HEK293 (cell line): ENCODE results near the gene NDOR1.

Experiments used
- GLIS1 ChIP-seq: fragments of 450-650 bp; formaldehyde crosslinking; IDR thresholded peaks from 2 replicates; pipeline ENCODE4 v1.5.1; 2016; ENCODE audit warnings: missing biosample characterization, missing genetic modification characterization
- KLF8 ChIP-seq: fragments of 450-650 bp; formaldehyde crosslinking; IDR thresholded peaks from 2 replicates; pipeline ENCODE4 v1.5.1; 2016; ENCODE audit warnings: missing biosample characterization, missing genetic modification characterization
- MZF1 ChIP-seq: fragments of 450-650 bp; formaldehyde crosslinking; IDR thresholded peaks from 2 replicates; pipeline ENCODE4 v1.5.1; 2017; ENCODE audit warnings: missing biosample characterization, missing genetic modification characterization, borderline replicate concordance
- OVOL3 ChIP-seq: fragments of 450-650 bp; formaldehyde crosslinking; IDR thresholded peaks from 2 replicates; pipeline ENCODE4 v1.5.1; 2016; ENCODE audit warnings: missing biosample characterization, missing genetic modification characterization
- SCRT2 ChIP-seq: fragments of 450-650 bp; formaldehyde crosslinking; IDR thresholded peaks from 2 replicates; pipeline ENCODE4 v1.5.1; 2016; ENCODE audit warnings: missing biosample characterization, missing genetic modification characterization
- ZBTB20 ChIP-seq: fragments of 450-650 bp; formaldehyde crosslinking; IDR thresholded peaks from 2 replicates; pipeline ENCODE4 v1.5.1; 2016; ENCODE audit warnings: missing biosample characterization, missing genetic modification characterization
- ZBTB7A ChIP-seq: fragments of 450-650 bp; formaldehyde crosslinking; IDR thresholded peaks from 2 replicates; pipeline ENCODE4 v1.5.1; 2016; ENCODE audit warnings: low read depth, missing biosample characterization, missing genetic modification characterization
- ZFP69B ChIP-seq: fragments of 450-650 bp; formaldehyde crosslinking; IDR thresholded peaks from 2 replicates; pipeline ENCODE4 v1.5.1; 2016; ENCODE audit warnings: missing biosample characterization, missing genetic modification characterization
- ZNF239 ChIP-seq: fragments of 450-650 bp; formaldehyde crosslinking; IDR thresholded peaks from 2 replicates; pipeline ENCODE4 v1.5.1; 2016; ENCODE audit warnings: missing biosample characterization, missing genetic modification characterization
- ZNF366 ChIP-seq: fragments of 450-650 bp; formaldehyde crosslinking; conservative IDR thresholded peaks from 2 replicates; pipeline ENCODE4 v1.5.1; 2016; ENCODE audit warnings: missing biosample characterization, missing genetic modification characterization
- ZNF580 ChIP-seq: fragments of 450-650 bp; formaldehyde crosslinking; IDR thresholded peaks from 2 replicates; pipeline ENCODE4 v1.5.1; 2016; ENCODE audit warnings: missing biosample characterization, missing genetic modification characterization
- ZNF610 ChIP-seq: fragments of 450-650 bp; formaldehyde crosslinking; IDR thresholded peaks from 2 replicates; pipeline ENCODE4 v1.5.1; 2016; ENCODE audit warnings: missing biosample characterization, missing genetic modification characterization, borderline replicate concordance
- ZNF76 ChIP-seq: fragments of 450-650 bp; formaldehyde crosslinking; IDR thresholded peaks from 2 replicates; pipeline ENCODE4; 2016; ENCODE audit warnings: low read depth, missing biosample characterization, missing genetic modification characterization, borderline replicate concordance
- ZNF830 ChIP-seq: fragments of 450-650 bp; IDR thresholded peaks from 2 replicates; pipeline ENCODE4 v1.5.0; 2018; ENCODE audit warnings: missing biosample characterization, missing genetic modification characterization, low read depth, mild to moderate bottlenecking, moderate library complexity
- ZSCAN30 ChIP-seq: fragments of 450-650 bp; IDR thresholded peaks from 2 replicates; pipeline ENCODE4 v1.5.1; 2018; ENCODE audit warnings: missing biosample characterization, mild to moderate bottlenecking, missing genetic modification characterization, moderate library complexity
- TF ChIP-seq, protein P1 (sequence below): fragments of 450-650 bp; formaldehyde crosslinking; IDR thresholded peaks from 2 replicates; pipeline ENCODE4 v1.5.1; 2016; ENCODE audit warnings: missing biosample characterization, missing genetic modification characterization, borderline replicate concordance
- TF ChIP-seq, protein P2 (sequence below): fragments of 450-650 bp; formaldehyde crosslinking; IDR thresholded peaks from 2 replicates; pipeline ENCODE4 v1.5.1; 2016; ENCODE audit warnings: missing biosample characterization, missing genetic modification characterization
- TF ChIP-seq, protein P3 (sequence below): sonication (generic); formaldehyde crosslinking; IDR thresholded peaks from 2 replicates; pipeline ENCODE4 v1.8.1; 2022; ENCODE audit warnings: mild to moderate bottlenecking, moderate library complexity, missing genetic modification reagents
- TF ChIP-seq, protein P4 (sequence below): fragments of 450-650 bp; formaldehyde crosslinking; conservative IDR thresholded peaks from 2 replicates; pipeline ENCODE4 v1.5.1; 2016; ENCODE audit warnings: low read depth, missing biosample characterization, missing genetic modification characterization
- TF ChIP-seq, protein P5 (sequence below): fragments of 450-650 bp; formaldehyde crosslinking; IDR thresholded peaks from 2 replicates; pipeline ENCODE4 v1.5.1; 2017; ENCODE audit warnings: missing biosample characterization, mild to moderate bottlenecking, missing genetic modification characterization, moderate library complexity
- TF ChIP-seq, protein P6 (sequence below): fragments of 450-650 bp; formaldehyde crosslinking; IDR thresholded peaks from 2 replicates; pipeline ENCODE4 v1.5.1; 2016; ENCODE audit warnings: missing biosample characterization, missing genetic modification characterization

Gene NDOR1

DNA sequence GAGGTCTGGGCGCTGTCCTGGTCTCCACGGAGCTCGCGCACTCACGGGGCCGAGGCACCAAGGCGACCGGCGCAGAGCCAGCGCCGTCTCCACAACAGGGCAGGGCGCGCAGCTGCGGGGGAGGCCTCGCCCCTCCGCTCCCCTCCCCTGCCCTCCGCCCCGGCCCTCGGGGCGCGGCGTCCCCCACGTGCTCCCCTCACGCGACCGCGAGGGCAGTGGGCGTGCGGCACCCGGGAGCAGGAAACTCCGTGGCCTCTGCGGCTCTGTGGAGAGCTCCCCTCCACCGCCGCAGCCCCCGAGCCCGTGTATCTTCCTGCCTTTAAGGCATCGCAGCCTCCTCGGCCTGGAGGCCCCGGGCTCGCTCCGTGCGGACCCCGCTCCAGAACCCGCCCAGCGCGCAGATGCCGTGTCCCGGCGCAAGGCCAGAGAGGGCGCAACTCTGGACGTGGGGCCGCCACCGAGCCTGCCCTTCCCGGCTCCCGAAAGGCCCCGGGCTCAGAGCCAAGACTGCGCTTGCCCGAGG lies 34.9 kb downstream of the NDOR1 start (continued):
- TF ChIP-seq, protein P1, sequence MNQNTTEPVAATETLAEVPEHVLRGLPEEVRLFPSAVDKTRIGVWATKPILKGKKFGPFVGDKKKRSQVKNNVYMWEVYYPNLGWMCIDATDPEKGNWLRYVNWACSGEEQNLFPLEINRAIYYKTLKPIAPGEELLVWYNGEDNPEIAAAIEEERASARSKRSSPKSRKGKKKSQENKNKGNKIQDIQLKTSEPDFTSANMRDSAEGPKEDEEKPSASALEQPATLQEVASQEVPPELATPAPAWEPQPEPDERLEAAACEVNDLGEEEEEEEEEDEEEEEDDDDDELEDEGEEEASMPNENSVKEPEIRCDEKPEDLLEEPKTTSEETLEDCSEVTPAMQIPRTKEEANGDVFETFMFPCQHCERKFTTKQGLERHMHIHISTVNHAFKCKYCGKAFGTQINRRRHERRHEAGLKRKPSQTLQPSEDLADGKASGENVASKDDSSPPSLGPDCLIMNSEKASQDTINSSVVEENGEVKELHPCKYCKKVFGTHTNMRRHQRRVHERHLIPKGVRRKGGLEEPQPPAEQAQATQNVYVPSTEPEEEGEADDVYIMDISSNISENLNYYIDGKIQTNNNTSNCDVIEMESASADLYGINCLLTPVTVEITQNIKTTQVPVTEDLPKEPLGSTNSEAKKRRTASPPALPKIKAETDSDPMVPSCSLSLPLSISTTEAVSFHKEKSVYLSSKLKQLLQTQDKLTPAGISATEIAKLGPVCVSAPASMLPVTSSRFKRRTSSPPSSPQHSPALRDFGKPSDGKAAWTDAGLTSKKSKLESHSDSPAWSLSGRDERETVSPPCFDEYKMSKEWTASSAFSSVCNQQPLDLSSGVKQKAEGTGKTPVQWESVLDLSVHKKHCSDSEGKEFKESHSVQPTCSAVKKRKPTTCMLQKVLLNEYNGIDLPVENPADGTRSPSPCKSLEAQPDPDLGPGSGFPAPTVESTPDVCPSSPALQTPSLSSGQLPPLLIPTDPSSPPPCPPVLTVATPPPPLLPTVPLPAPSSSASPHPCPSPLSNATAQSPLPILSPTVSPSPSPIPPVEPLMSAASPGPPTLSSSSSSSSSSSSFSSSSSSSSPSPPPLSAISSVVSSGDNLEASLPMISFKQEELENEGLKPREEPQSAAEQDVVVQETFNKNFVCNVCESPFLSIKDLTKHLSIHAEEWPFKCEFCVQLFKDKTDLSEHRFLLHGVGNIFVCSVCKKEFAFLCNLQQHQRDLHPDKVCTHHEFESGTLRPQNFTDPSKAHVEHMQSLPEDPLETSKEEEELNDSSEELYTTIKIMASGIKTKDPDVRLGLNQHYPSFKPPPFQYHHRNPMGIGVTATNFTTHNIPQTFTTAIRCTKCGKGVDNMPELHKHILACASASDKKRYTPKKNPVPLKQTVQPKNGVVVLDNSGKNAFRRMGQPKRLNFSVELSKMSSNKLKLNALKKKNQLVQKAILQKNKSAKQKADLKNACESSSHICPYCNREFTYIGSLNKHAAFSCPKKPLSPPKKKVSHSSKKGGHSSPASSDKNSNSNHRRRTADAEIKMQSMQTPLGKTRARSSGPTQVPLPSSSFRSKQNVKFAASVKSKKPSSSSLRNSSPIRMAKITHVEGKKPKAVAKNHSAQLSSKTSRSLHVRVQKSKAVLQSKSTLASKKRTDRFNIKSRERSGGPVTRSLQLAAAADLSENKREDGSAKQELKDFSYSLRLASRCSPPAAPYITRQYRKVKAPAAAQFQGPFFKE (tag by site-specific recombination), result no peak
- peak; percentile 84; the same call in 1 of the 2 replicates for TF ChIP-seq ZNF76 (tag by site-specific recombination)
- TF ChIP-seq, protein P2, sequence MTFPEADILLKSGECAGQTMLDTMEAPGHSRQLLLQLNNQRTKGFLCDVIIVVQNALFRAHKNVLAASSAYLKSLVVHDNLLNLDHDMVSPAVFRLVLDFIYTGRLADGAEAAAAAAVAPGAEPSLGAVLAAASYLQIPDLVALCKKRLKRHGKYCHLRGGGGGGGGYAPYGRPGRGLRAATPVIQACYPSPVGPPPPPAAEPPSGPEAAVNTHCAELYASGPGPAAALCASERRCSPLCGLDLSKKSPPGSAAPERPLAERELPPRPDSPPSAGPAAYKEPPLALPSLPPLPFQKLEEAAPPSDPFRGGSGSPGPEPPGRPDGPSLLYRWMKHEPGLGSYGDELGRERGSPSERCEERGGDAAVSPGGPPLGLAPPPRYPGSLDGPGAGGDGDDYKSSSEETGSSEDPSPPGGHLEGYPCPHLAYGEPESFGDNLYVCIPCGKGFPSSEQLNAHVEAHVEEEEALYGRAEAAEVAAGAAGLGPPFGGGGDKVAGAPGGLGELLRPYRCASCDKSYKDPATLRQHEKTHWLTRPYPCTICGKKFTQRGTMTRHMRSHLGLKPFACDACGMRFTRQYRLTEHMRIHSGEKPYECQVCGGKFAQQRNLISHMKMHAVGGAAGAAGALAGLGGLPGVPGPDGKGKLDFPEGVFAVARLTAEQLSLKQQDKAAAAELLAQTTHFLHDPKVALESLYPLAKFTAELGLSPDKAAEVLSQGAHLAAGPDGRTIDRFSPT (tag by site-specific recombination), result peak; percentile 79; the same call in 1 of the 2 replicates
- TF ChIP-seq, protein P3, sequence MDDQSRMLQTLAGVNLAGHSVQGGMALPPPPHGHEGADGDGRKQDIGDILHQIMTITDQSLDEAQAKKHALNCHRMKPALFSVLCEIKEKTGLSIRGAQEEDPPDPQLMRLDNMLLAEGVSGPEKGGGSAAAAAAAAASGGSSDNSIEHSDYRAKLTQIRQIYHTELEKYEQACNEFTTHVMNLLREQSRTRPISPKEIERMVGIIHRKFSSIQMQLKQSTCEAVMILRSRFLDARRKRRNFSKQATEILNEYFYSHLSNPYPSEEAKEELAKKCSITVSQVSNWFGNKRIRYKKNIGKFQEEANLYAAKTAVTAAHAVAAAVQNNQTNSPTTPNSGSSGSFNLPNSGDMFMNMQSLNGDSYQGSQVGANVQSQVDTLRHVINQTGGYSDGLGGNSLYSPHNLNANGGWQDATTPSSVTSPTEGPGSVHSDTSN, result no peak
- peak; percentile 64; the same call in 1 of the 2 replicates for TF ChIP-seq MZF1 (tag by site-specific recombination)
- 0 out of 2 replicates have a peak, but pooled peaks have one; percentile 44 for TF ChIP-seq OVOL3 (tag by site-specific recombination)
- TF ChIP-seq ZBTB20 (tag by site-specific recombination), result peak; percentile 97
- TF ChIP-seq KLF8 (tag by site-specific recombination), result peak; percentile 99
- TF ChIP-seq, protein P4, sequence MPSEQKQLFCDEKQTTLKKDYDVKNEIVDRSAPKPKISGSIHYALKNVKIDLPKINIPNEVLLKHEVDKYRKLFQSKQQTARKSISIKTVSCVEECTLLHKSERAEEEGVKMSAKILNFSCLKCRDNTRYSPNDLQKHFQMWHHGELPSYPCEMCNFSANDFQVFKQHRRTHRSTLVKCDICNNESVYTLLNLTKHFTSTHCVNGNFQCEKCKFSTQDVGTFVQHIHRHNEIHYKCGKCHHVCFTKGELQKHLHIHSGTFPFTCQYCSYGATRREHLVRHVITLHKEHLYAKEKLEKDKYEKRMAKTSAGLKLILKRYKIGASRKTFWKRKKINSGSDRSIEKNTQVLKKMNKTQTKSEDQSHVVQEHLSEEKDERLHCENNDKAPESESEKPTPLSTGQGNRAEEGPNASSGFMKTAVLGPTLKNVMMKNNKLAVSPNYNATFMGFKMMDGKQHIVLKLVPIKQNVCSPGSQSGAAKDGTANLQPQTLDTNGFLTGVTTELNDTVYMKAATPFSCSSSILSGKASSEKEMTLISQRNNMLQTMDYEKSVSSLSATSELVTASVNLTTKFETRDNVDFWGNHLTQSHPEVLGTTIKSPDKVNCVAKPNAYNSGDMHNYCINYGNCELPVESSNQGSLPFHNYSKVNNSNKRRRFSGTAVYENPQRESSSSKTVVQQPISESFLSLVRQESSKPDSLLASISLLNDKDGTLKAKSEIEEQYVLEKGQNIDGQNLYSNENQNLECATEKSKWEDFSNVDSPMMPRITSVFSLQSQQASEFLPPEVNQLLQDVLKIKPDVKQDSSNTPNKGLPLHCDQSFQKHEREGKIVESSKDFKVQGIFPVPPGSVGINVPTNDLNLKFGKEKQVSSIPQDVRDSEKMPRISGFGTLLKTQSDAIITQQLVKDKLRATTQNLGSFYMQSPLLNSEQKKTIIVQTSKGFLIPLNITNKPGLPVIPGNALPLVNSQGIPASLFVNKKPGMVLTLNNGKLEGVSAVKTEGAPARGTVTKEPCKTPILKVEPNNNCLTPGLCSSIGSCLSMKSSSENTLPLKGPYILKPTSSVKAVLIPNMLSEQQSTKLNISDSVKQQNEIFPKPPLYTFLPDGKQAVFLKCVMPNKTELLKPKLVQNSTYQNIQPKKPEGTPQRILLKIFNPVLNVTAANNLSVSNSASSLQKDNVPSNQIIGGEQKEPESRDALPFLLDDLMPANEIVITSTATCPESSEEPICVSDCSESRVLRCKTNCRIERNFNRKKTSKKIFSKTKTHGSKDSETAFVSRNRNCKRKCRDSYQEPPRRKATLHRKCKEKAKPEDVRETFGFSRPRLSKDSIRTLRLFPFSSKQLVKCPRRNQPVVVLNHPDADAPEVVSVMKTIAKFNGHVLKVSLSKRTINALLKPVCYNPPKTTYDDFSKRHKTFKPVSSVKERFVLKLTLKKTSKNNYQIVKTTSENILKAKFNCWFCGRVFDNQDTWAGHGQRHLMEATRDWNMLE (tag by site-specific recombination), result no peak
- TF ChIP-seq ZNF830 (tag by site-specific recombination), result no peak
- TF ChIP-seq ZNF580 (tag by site-specific recombination), result peak; percentile 77
- 0 out of 2 replicates have a peak, but pooled peaks have one; percentile 35 for TF ChIP-seq SCRT2 (tag by site-specific recombination)
- TF ChIP-seq, protein P5, sequence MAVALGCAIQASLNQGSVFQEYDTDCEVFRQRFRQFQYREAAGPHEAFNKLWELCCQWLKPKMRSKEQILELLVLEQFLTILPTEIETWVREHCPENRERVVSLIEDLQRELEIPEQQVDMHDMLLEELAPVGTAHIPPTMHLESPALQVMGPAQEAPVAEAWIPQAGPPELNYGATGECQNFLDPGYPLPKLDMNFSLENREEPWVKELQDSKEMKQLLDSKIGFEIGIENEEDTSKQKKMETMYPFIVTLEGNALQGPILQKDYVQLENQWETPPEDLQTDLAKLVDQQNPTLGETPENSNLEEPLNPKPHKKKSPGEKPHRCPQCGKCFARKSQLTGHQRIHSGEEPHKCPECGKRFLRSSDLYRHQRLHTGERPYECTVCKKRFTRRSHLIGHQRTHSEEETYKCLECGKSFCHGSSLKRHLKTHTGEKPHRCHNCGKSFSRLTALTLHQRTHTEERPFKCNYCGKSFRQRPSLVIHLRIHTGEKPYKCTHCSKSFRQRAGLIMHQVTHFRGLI (tag by site-specific recombination), result peak; percentile 73
- TF ChIP-seq ZNF366 (tag by site-specific recombination), result no peak
- peak; percentile 88 for TF ChIP-seq GLIS1 (tag by site-specific recombination)
- peak; percentile 74 for TF ChIP-seq ZSCAN30 (tag by site-specific recombination)
- TF ChIP-seq, protein P6, sequence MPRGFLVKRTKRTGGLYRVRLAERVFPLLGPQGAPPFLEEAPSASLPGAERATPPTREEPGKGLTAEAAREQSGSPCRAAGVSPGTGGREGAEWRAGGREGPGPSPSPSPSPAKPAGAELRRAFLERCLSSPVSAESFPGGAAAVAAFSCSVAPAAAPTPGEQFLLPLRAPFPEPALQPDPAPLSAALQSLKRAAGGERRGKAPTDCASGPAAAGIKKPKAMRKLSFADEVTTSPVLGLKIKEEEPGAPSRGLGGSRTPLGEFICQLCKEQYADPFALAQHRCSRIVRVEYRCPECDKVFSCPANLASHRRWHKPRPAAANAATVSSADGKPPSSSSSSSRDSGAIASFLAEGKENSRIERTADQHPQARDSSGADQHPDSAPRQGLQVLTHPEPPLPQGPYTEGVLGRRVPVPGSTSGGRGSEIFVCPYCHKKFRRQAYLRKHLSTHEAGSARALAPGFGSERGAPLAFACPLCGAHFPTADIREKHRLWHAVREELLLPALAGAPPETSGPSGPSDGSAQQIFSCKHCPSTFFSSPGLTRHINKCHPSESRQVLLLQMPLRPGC, result peak; percentile 53; the same call in 1 of the 2 replicates
- TF ChIP-seq ZFP69B (tag by site-specific recombination), result peak; percentile 80
- TF ChIP-seq ZNF239 (tag by site-specific recombination), result no peak
- TF ChIP-seq ZBTB7A (tag by site-specific recombination), result peak; percentile 92
- TF ChIP-seq ZNF610 (tag by site-specific recombination), result peak; percentile 84
